NB4 (cell line): ENCODE data around the gene SPARC.

ENCODE experiments used
- DNase-seq: peaks from one replicate; pipeline ENCODE4 v3.0.0; 2010; ENCODE audit warnings: low read depth
- H3K4me3 ChIP-seq: one replicate; pipeline ENCODE4 v1.5.1; 2011; ENCODE audit warnings: mild to moderate bottlenecking, low read depth, low read length, moderate library complexity
- MYC ChIP-seq: IDR thresholded peaks from 2 replicates; pipeline ENCODE4 v1.6.1; 2011; ENCODE audit warnings: low read depth, low read length
- POLR2A ChIP-seq: IDR thresholded peaks from 2 replicates; pipeline ENCODE4 v1.6.1; 2011; ENCODE audit warnings: mild to moderate bottlenecking; ENCODE audit not compliant: insufficient read length; ENCODE audit errors: extremely low read depth
- TF ChIP-seq, protein P1 (sequence below): IDR thresholded peaks from 2 replicates; pipeline ENCODE4 v1.6.1; 2011; ENCODE audit warnings: low read depth, low read length
- TF ChIP-seq, protein P2 (sequence below): IDR thresholded peaks from one replicate; pipeline ENCODE4 v1.5.1; 2012; ENCODE audit warnings: low read depth, low read length

SPARC gene

DNA sequence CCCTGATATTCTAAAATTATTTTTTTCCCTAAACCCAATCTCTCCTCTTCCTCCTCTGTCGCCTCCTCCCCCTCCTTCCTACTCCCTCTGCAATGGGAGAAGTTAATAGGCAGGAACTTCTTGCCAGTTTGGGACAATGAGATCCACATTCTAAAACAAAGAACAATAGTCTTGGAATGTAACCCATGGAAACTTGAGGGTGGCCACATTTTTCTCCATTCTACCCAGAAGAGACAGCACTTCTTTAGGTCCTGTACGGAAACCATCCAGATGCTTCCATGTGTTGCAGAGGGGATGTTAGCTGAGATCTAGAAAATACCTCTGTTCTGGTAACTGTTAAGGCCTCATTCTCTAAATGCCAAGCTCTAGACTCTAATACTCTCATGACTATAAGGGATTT, 10.0 kb downstream of the SPARC start:
- no peak overlapping the region for H3K4me3 ChIP-seq
- TF ChIP-seq, protein P1, sequence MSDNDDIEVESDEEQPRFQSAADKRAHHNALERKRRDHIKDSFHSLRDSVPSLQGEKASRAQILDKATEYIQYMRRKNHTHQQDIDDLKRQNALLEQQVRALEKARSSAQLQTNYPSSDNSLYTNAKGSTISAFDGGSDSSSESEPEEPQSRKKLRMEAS, result no peak
- TF ChIP-seq, protein P2, sequence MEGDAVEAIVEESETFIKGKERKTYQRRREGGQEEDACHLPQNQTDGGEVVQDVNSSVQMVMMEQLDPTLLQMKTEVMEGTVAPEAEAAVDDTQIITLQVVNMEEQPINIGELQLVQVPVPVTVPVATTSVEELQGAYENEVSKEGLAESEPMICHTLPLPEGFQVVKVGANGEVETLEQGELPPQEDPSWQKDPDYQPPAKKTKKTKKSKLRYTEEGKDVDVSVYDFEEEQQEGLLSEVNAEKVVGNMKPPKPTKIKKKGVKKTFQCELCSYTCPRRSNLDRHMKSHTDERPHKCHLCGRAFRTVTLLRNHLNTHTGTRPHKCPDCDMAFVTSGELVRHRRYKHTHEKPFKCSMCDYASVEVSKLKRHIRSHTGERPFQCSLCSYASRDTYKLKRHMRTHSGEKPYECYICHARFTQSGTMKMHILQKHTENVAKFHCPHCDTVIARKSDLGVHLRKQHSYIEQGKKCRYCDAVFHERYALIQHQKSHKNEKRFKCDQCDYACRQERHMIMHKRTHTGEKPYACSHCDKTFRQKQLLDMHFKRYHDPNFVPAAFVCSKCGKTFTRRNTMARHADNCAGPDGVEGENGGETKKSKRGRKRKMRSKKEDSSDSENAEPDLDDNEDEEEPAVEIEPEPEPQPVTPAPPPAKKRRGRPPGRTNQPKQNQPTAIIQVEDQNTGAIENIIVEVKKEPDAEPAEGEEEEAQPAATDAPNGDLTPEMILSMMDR, result no peak
- no peak for TF ChIP-seq POLR2A
- no peak for TF ChIP-seq MYC
- DNase-seq, result no peak

DNA sequence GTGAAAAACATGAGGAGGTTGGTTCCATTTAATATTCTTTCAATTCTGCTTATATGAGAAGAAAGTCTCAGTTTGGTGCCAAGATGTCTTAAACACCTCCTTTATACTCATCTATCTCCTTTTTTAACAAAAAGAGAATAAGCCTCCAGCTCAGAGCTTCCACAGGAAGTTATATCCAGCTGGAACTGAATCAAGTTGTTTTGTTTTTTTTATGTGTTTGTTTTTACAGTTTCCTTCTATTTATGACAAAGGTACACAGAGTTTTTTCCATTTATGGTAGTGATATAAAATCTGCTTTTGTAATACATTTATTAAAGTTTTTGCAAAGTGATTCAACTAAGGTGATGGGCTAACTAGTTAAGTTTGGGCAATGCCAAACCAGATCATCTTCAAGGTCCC, 10.4 kb downstream of the SPARC start:
- no peak for DNase-seq
- TF ChIP-seq MYC (no peak), POLR2A (no peak)
- TF ChIP-seq, protein P2, result no peak
- TF ChIP-seq, protein P1, result no peak
- H3K4me3 ChIP-seq, result no peak overlapping the region

DNA sequence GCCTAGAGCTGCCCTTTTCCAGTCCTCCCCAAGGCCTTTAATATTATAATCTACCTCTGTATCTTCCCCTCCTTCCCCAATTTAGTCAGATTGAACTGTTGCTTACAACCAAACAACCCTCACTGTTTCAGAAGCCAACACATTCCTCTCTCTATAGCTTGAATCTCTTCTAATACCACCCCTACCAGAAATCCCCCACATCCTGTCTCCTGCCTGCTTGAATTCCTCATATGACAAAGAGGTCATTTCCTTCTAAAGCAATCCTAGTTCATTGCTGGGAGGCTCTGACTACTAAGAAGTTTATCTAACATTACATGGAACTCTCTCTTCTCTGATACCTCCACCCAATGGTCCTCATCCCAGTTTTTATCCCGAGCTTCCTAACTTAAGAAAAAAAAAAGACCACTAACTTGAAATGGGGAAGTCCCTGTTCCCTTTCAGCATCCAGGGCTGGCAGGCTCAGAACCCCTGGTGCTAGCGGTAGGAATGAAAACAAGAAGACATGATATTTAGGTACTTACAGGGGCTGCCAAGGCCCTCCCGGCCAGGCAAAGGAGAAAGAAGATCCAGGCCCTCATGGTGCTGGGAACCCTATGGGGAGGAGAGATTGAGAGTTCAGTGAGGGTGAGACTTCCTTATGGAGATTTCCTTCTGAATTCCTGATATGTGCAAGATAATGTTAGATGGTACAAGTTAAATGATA, 11.0 kb downstream of the SPARC start:
- no peak overlapping the region for H3K4me3 ChIP-seq
- TF ChIP-seq POLR2A (no peak), MYC (no peak)
- TF ChIP-seq, protein P2, result no peak
- TF ChIP-seq, protein P1, result no peak
- DNase-seq, result no peak

DNA sequence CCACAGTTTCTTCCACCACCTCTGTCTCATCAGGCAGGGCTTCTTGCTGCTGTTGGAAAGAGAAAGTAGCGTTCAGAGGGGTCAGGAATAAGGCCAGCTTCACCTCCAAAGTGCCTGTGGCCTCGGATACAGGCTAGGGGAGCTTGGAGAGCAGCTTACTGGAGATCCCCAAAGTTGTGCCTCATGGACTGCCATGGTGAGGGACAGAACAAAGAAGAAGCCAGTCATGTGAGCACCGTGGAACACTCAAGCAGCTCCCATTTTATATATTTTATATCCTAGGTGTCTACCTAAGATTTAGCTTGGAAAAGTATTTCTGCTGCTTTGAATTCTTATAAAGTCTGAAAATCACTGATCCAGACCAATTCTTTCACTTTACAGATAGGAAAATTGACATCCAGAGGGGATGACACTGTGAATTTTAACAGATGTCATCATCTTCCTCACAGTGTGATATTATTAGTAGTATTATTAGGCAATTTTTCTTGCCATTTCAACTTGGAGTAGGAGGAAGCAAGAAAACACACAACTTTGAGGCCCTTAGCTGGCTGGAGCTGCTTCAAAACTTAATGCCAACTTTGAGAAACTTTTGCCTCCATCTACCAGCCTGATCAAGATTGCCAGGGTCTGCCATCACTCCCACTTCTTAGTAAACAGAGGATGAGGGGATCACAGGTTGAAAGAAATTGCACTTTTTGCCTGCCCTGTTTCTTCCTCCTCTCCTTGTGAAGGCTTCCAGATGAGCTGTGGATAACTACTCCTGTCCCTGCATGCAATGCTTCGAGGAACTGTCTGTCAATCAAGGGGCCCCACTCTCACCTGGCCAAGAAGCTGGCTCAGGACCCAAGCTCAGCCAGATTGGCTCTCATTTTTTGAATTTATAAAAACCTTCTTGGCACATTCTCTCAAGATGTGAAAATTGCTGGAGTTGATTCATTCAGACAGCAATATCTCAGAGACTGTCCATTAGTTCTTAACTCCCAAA, 11.8 kb downstream of the SPARC start:
- no peak for TF ChIP-seq POLR2A
- TF ChIP-seq, protein P2, result no peak
- no peak for TF ChIP-seq MYC
- TF ChIP-seq, protein P1, result no peak
- no peak for DNase-seq
- no peak overlapping the region for H3K4me3 ChIP-seq

DNA sequence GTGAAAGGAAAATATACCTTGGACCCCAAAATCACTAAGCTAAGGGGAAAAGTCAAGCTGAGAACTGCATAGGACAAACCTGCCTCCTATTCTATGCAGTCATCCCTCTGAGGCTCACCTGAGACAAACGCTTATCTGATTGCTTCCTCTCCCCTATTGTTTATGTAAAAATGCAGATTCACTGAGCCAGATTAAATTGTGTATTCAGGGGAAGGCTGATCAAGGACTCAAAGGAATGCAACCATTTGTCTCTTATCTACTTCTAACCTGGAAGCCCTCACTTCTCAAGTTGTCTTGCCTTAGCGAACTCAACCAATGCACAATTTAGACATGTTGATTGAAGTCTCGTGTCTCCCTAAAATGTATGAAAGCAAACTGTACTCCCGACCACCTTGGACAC, 13.3 kb downstream of the SPARC start:
- no peak for TF ChIP-seq MYC
- no peak for TF ChIP-seq POLR2A
- TF ChIP-seq, protein P2, result no peak
- TF ChIP-seq, protein P1, result no peak
- no peak overlapping the region for H3K4me3 ChIP-seq
- DNase-seq, result no peak
